Measurements from ENCODE around the gene PCLO.

Gene PCLO

GRCh38 chr7:83130191-83130590 is 32.5 kb downstream of the PCLO start:
- TF ChIP-seq, protein P1, sequence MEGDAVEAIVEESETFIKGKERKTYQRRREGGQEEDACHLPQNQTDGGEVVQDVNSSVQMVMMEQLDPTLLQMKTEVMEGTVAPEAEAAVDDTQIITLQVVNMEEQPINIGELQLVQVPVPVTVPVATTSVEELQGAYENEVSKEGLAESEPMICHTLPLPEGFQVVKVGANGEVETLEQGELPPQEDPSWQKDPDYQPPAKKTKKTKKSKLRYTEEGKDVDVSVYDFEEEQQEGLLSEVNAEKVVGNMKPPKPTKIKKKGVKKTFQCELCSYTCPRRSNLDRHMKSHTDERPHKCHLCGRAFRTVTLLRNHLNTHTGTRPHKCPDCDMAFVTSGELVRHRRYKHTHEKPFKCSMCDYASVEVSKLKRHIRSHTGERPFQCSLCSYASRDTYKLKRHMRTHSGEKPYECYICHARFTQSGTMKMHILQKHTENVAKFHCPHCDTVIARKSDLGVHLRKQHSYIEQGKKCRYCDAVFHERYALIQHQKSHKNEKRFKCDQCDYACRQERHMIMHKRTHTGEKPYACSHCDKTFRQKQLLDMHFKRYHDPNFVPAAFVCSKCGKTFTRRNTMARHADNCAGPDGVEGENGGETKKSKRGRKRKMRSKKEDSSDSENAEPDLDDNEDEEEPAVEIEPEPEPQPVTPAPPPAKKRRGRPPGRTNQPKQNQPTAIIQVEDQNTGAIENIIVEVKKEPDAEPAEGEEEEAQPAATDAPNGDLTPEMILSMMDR (IDR thresholded peaks at IDR 0.05), result no peak
- peaks cover 4% of the 10 kb centered on the region for H3K36me3 Mint-ChIP-seq (ENCODE audit: low read depth)
- no peak for DNase-seq
- no peaks in the 10 kb centered on the region for H3K4me1 Mint-ChIP-seq
- peaks cover 5% of the 10 kb centered on the region for H3K9me3 Mint-ChIP-seq
- no peaks in the 10 kb centered on the region for H3K27me3 Mint-ChIP-seq (ENCODE audit: low read depth, poor library complexity)
- H3K4me3 Mint-ChIP-seq, result no peak overlapping the region
- no peak overlapping the region for H3K27ac Mint-ChIP-seq

- H3K27me3 Mint-ChIP-seq (ENCODE audit: low read depth, poor library complexity), result no peaks in the 10 kb centered on the region
- peaks cover 36% of the 10 kb centered on the region for H3K9me3 Mint-ChIP-seq
- H3K27ac Mint-ChIP-seq, result no peak overlapping the region
- no peak overlapping the region for H3K4me3 Mint-ChIP-seq
- no peaks in the 10 kb centered on the region for H3K4me1 Mint-ChIP-seq
- H3K36me3 Mint-ChIP-seq (ENCODE audit: low read depth), result peaks cover 15% of the 10 kb centered on the region
- TF ChIP-seq, protein P1 (IDR thresholded peaks at IDR 0.05), result no peak
- DNase-seq, result no peak
Measured at GRCh38 chr7:83119494-83119893, 43.2 kb downstream of the PCLO start.

GRCh38 chr7:83119026-83119382 is 43.7 kb downstream of the PCLO start:
- H3K4me3 Mint-ChIP-seq, result no peak overlapping the region
- TF ChIP-seq, protein P1 (IDR thresholded peaks at IDR 0.05), result no peak
- peaks cover 32% of the 10 kb centered on the region for H3K9me3 Mint-ChIP-seq
- no peak for DNase-seq
- no peaks in the 10 kb centered on the region for H3K4me1 Mint-ChIP-seq
- peaks cover 15% of the 10 kb centered on the region for H3K36me3 Mint-ChIP-seq (ENCODE audit: low read depth)
- no peak overlapping the region for H3K27ac Mint-ChIP-seq
- H3K27me3 Mint-ChIP-seq (ENCODE audit: low read depth, poor library complexity), result no peaks in the 10 kb centered on the region

DNA sequence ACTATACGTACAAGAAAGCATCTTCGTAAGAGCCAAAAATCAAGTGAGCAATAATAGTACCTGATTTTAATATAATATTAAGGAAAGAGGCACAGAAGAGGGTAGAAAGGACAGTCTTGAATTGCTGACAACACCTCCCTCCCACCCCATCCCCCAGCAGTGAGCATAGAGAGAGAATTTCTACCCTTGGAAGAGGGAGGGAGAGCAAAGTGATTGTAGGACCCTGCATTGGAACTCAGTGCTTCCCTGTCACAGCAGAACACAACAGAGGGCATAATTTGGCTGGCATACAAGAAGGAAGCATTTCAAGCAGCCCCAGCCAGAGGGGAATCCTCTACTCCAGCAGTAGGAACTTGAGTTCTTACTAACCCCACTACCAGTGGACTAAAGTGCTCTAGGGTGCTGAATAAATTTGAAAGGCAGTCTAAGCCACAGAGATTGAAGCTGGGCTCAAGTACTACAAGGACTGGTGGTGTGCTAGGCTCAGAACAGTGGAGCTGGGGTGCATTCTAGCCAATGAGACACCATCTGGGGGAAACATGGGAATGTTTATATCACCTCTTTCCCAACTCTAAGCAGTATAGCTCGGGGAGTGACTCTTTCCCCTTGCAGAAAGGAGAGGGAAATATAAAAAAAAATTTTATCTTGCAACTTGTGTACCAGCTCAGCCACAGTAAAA is 44.2 kb downstream of the PCLO start:
- Mint-ChIP-seq H3K4me1 (no peaks in the 10 kb centered on the region), H3K27me3 (ENCODE audit: low read depth, poor library complexity) (no peaks in the 10 kb centered on the region), H3K27ac (no peak overlapping the region), H3K36me3 (ENCODE audit: low read depth) (peaks cover 13% of the 10 kb centered on the region), H3K9me3 (peaks cover 27% of the 10 kb centered on the region), H3K4me3 (no peak overlapping the region)
- TF ChIP-seq, protein P1 (IDR thresholded peaks at IDR 0.05), result no peak
- no peak for DNase-seq

DNA sequence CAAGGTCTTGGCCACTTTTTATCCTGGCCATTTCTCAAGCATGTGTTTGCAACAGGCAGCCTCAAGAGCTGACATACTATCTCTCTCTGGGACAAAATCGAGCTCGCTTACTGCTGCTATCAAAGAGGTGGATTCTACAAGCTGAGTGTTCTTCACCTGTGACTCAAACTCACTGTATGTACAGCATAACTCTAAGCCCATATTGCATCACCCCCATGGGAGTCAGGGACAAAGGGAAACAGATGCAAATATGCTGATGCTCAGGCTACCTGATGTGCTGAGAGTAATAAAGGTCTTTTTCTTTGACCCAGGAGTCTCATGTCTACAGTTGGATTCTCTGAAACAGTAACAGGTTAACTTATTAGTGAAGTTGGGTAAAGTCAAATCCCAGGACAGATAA is 45.2 kb downstream of the PCLO start:
- no peak overlapping the region for H3K27ac Mint-ChIP-seq
- no peaks in the 10 kb centered on the region for H3K4me1 Mint-ChIP-seq
- TF ChIP-seq, protein P1 (IDR thresholded peaks at IDR 0.05), result no peak
- no peaks in the 10 kb centered on the region for H3K27me3 Mint-ChIP-seq (ENCODE audit: low read depth, poor library complexity)
- DNase-seq, result no peak
- peaks cover 6% of the 10 kb centered on the region for H3K36me3 Mint-ChIP-seq (ENCODE audit: low read depth)
- no peak overlapping the region for H3K4me3 Mint-ChIP-seq
- peaks cover 17% of the 10 kb centered on the region for H3K9me3 Mint-ChIP-seq

DNA sequence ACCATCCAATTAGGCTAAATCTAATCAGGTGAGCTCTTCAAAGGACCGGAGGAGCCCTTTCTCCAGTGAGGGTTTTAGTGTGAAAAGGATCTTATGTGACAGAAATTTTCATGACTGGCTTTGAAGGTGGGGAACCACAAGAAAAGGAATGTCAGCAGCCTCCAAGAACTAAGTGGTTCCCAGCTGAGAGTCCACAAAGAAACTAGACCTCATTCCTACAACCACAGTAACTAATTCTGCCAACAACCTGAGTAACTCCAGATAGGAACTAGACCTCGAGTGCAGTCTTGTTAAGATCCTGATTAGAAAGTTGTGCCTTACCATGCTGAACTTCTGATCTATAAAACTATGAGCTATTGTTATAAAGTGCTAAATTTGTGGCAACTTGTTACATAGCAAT is 51.3 kb downstream of the PCLO start:
- H3K27ac Mint-ChIP-seq, result no peak overlapping the region
- TF ChIP-seq, protein P1 (IDR thresholded peaks at IDR 0.05), result no peak
- H3K4me1 Mint-ChIP-seq, result no peaks in the 10 kb centered on the region
- DNase-seq, result no peak
- no peaks in the 10 kb centered on the region for H3K36me3 Mint-ChIP-seq (ENCODE audit: low read depth)
- no peaks in the 10 kb centered on the region for H3K9me3 Mint-ChIP-seq
- H3K4me3 Mint-ChIP-seq, result no peak overlapping the region
- no peaks in the 10 kb centered on the region for H3K27me3 Mint-ChIP-seq (ENCODE audit: low read depth, poor library complexity)

Data from nephron progenitor cell (in vitro differentiated cells).